ENCODE results near the gene THBS2. TPM values are rescaled to one million over a fixed set of nuclear protein-coding genes. Genes with fewer than 3 reads are reported as not detected.
A peak's percentile ranks its signal among the peaks of the same experiment; 100 is the strongest.

The THBS2 gene
- total and polyA plus RNA-seq, 2 of the 4 experiments (the other 2 are of a cell fraction): 97.3 to 113 TPM

DNA sequence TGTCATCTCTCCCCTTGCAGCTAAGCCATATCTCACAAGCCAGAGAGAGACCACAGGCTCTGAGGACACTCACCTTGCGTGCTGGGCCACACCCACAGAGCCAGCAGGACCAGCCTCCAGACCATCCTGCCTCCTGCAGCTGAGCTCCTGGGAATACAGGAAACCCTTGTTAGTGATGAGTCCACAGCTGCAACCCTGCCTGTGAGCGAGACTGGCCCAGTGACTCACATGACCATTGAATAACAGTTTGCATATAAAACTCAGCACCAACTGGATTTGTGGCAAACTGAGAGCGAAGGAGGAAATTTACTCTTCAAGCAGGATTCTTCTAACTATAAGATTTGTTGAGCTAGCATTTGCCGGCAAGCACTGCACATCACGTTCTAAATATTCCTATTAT is 3.0 kb downstream of the THBS2 start:
- peak; percentile 95 for DNase-seq
- POLR2A ChIA-PET (ENCODE audit: unreplicated experiment): no interaction called here
- TF ChIP-seq BHLHE40 (IDR thresholded peaks at IDR 0.05; ENCODE audit: low read depth, low read length) (peak; percentile 50; the same call in 1 of the 2 replicates), RAD21 (IDR thresholded peaks at IDR 0.05; ENCODE audit: low read length) (peak; percentile 39), CHD1 (IDR thresholded peaks at IDR 0.05; ENCODE audit: low read depth, low read length) (no peak), CEBPB (IDR thresholded peaks at IDR 0.05; ENCODE audit: low read depth, low read length) (peak; percentile 32; the same call in 1 of the 2 replicates), NFE2L2 (IDR thresholded peaks at IDR 0.05; ENCODE audit: low read depth, low read length) (no peak), MAFK (IDR thresholded peaks at IDR 0.05; ENCODE audit: low read depth, low read length) (no peak), POLR2A (IDR thresholded peaks at IDR 0.05; ENCODE audit: low read depth, low read length) (peak; percentile 57), RFX5 (IDR thresholded peaks at IDR 0.05; ENCODE audit: low read depth, low read length) (no peak), RCOR1 (IDR thresholded peaks at IDR 0.05; ENCODE audit: insufficient replicate concordance, low read length) (no peak), MXI1 (IDR thresholded peaks at IDR 0.05; ENCODE audit: borderline replicate concordance, low read depth, low read length) (no peak), FOS (IDR thresholded peaks at IDR 0.05; ENCODE audit: low read depth, low read length) (peak; percentile 59), SMC3 (IDR thresholded peaks at IDR 0.05; ENCODE audit: low read depth, low read length) (0 out of 2 replicates have a peak, but pooled peaks have one; percentile 12)
- TF ChIP-seq, protein P1, sequence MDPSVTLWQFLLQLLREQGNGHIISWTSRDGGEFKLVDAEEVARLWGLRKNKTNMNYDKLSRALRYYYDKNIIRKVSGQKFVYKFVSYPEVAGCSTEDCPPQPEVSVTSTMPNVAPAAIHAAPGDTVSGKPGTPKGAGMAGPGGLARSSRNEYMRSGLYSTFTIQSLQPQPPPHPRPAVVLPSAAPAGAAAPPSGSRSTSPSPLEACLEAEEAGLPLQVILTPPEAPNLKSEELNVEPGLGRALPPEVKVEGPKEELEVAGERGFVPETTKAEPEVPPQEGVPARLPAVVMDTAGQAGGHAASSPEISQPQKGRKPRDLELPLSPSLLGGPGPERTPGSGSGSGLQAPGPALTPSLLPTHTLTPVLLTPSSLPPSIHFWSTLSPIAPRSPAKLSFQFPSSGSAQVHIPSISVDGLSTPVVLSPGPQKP (IDR thresholded peaks at IDR 0.05; ENCODE audit: borderline replicate concordance, low read depth, low read length): no peak
- TF ChIP-seq, protein P2, sequence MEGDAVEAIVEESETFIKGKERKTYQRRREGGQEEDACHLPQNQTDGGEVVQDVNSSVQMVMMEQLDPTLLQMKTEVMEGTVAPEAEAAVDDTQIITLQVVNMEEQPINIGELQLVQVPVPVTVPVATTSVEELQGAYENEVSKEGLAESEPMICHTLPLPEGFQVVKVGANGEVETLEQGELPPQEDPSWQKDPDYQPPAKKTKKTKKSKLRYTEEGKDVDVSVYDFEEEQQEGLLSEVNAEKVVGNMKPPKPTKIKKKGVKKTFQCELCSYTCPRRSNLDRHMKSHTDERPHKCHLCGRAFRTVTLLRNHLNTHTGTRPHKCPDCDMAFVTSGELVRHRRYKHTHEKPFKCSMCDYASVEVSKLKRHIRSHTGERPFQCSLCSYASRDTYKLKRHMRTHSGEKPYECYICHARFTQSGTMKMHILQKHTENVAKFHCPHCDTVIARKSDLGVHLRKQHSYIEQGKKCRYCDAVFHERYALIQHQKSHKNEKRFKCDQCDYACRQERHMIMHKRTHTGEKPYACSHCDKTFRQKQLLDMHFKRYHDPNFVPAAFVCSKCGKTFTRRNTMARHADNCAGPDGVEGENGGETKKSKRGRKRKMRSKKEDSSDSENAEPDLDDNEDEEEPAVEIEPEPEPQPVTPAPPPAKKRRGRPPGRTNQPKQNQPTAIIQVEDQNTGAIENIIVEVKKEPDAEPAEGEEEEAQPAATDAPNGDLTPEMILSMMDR (conservative IDR thresholded peaks at IDR 0.05; ENCODE audit: low read depth, low read length): no peak
- TF ChIP-seq, protein P3, sequence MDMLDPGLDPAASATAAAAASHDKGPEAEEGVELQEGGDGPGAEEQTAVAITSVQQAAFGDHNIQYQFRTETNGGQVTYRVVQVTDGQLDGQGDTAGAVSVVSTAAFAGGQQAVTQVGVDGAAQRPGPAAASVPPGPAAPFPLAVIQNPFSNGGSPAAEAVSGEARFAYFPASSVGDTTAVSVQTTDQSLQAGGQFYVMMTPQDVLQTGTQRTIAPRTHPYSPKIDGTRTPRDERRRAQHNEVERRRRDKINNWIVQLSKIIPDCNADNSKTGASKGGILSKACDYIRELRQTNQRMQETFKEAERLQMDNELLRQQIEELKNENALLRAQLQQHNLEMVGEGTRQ (IDR thresholded peaks at IDR 0.05; ENCODE audit: low read depth, low read length): peak; percentile 42; the same call in 1 of the 2 replicates

More for the DNA sequence above, 3.0 kb downstream of the THBS2 start:
- Histone ChIP-seq H3K4me3 (ENCODE audit: insufficient read depth, low read depth, low read length) (no peak overlapping the region), H3K14ac (replicated peaks; ENCODE audit: low read depth, low read length) (no peak overlapping the region), H4K20me1 (ENCODE audit: insufficient read depth, low read length) (no peaks in the 10 kb centered on the region), H3K9ac (ENCODE audit: low read depth, low read length) (no peak overlapping the region; the same call in 1 of the 2 replicates), H3K4me2 (ENCODE audit: low read depth, low read length) (no peak overlapping the region), H3K27ac (ENCODE audit: insufficient read depth, low read length) (no peak overlapping the region), H4K8ac (ENCODE audit: low read depth in 2 of 2, low read length in 2 of 2) (peak overlapping the region in 1 of 2 experiments; percentile 22; a peak in 1 of 4 replicates), H3K79me1 (ENCODE audit: low read depth in 1 of 2, low read length in 2 of 2) (peaks cover 14 to 20% of the 10 kb centered on the region in 2 experiments; a peak in 3 of 4 replicates), H3K18ac (ENCODE audit: low read depth, low read length) (peak overlapping the region; percentile 5; the same call in 1 of the 2 replicates), H3K23ac (ENCODE audit: low read depth, low read length) (no peak overlapping the region), H3K9me3 (ENCODE audit: control insufficient read depth, insufficient read depth, low read length) (no peaks in the 10 kb centered on the region), H2AFZ (replicated peaks; ENCODE audit: low read length, poor library complexity) (peak overlapping the region; percentile 3), H2AK9ac (replicated peaks; ENCODE audit: low read depth, low read length, poor library complexity) (peak overlapping the region; percentile 12), H2BK5ac (ENCODE audit: low read depth, low read length, poor library complexity, severe bottlenecking) (peak overlapping the region; percentile 21), H3K27me3 (ENCODE audit: control insufficient read depth, insufficient read depth, low read length) (no peaks in the 10 kb centered on the region), H3K56ac (ENCODE audit: extremely low read depth, insufficient read depth, low read length) (no peak overlapping the region), H2BK20ac (ENCODE audit: low read depth, low read length) (0 out of 2 replicates have a peak overlapping the region, but pooled peaks have one; percentile 11), H2BK120ac (ENCODE audit: low read depth, low read length) (no peak overlapping the region; the same call in 1 of the 2 replicates), H3K9me1 (ENCODE audit: insufficient read depth, low read length) (peaks cover 16% of the 10 kb centered on the region), H3K4me1 (ENCODE audit: control insufficient read depth, insufficient read depth, low read length) (peaks cover 15% of the 10 kb centered on the region), H2BK15ac (ENCODE audit: low read depth, low read length) (no peak overlapping the region), H2AK5ac (ENCODE audit: low read depth, low read length) (0 out of 2 replicates have a peak overlapping the region, but pooled peaks have one; percentile 41), H3K4ac (ENCODE audit: low read depth, low read length) (peak overlapping the region; percentile 17; the same call in 1 of the 2 replicates), H4K91ac (ENCODE audit: insufficient read depth, low read depth, low read length) (no peak overlapping the region; the same call in 1 of the 2 replicates), H3K36me3 (ENCODE audit: control insufficient read depth, insufficient read depth, low read length) (peaks cover 28% of the 10 kb centered on the region), H4K5ac (ENCODE audit: low read depth, low read length) (no peak overlapping the region)
- CTCF ChIA-PET: interaction anchor here (0.5 kb wide), 1 partner anchor 269 kb away, joined by 3 read pairs; no protein-coding TSS in a partner anchor
- intact Hi-C loops (cut with micrococcal nuclease) (loop anchor here (1.0 to 5.0 kb wide), 4 partner anchors 122 to 452 kb away; partner anchors contain the start of genes C6orf120 and WDR27), in situ Hi-C loops (cut with MboI; ENCODE audit: low sequenced_read_pairs) (no loop called here), dilution Hi-C loops (cut with HindIII; ENCODE audit: low sequenced_read_pairs, unreplicated experiment) (no loop called here)
- no TSS peak for BruUV-seq (replicated peaks)
- whole genome bisulfite sequencing, 2 experiments (ENCODE audit: extremely low coverage in 2 of 2, insufficient read length in 1 of 2): no CpG with 5 or more reads among the region's 5 CpGs
- ATAC-seq (ENCODE audit: low read depth): peak; percentile 81
